Measurements from ENCODE around the gene MYO5A. TPM values are rescaled to one million over a fixed set of nuclear protein-coding genes. Genes with fewer than 3 reads are reported as not detected.
A peak's percentile ranks its signal among the peaks of the same experiment; 100 is the strongest.

The MYO5A gene
- total and polyA plus RNA-seq, 4 donors, result 47.8 to 119 (median 88.4) TPM

GRCh38 chr15:52359722-52360121 lies 169.0 kb downstream of the MYO5A start:
- no peak for DNase-seq (ENCODE audit: low read depth in 4 of 6, low spot score in 6 of 6)
- H3K27me3 ChIP-seq (ENCODE audit: control insufficient read depth, insufficient read depth, low read length), result no peaks in the 10 kb centered on the region
- H3K36me3 ChIP-seq (ENCODE audit: control insufficient read depth, insufficient read depth, low read length), result peaks cover 10% of the 10 kb centered on the region
- 80% methylated on average over 1 of the region's 1 CpG for WGBS (ENCODE audit: insufficient coverage)
- H3K9me3 ChIP-seq (ENCODE audit: control insufficient read depth, insufficient read depth, low read length), result no peaks in the 10 kb centered on the region
- no peak overlapping the region for H3K4me3 ChIP-seq (ENCODE audit: low read depth, low read length)
- H3K4me1 ChIP-seq (ENCODE audit: control insufficient read depth, insufficient read depth, low read length), result no peaks in the 10 kb centered on the region
- no peak overlapping the region for H3K27ac ChIP-seq (ENCODE audit: low read depth, low read length)

- Histone ChIP-seq H3K4me1 (ENCODE audit: control insufficient read depth, insufficient read depth, low read length) (no peaks in the 10 kb centered on the region), H3K27ac (ENCODE audit: low read depth, low read length) (no peak overlapping the region), H3K27me3 (ENCODE audit: control insufficient read depth, insufficient read depth, low read length) (no peaks in the 10 kb centered on the region), H3K4me3 (ENCODE audit: low read depth, low read length) (no peak overlapping the region), H3K9me3 (ENCODE audit: control insufficient read depth, insufficient read depth, low read length) (no peaks in the 10 kb centered on the region), H3K36me3 (ENCODE audit: control insufficient read depth, insufficient read depth, low read length) (peaks cover 8% of the 10 kb centered on the region)
- 100% methylated on average over 4 of the region's 5 CpGs for WGBS (ENCODE audit: insufficient coverage)
- DNase-seq (ENCODE audit: low read depth in 4 of 6, low spot score in 6 of 6), result no peak
Measured at GRCh38 chr15:52357949-52358348, 170.7 kb downstream of the MYO5A start.

GRCh38 chr15:52352086-52352485 lies 176.6 kb downstream of the MYO5A start:
- H3K27ac ChIP-seq (ENCODE audit: low read depth, low read length), result no peak overlapping the region
- H3K36me3 ChIP-seq (ENCODE audit: control insufficient read depth, insufficient read depth, low read length), result peaks cover 15% of the 10 kb centered on the region
- no peak overlapping the region for H3K4me3 ChIP-seq (ENCODE audit: low read depth, low read length)
- H3K4me1 ChIP-seq (ENCODE audit: control insufficient read depth, insufficient read depth, low read length), result no peaks in the 10 kb centered on the region
- WGBS (ENCODE audit: insufficient coverage), result 100% methylated on average over 1 of the region's 1 CpG
- no peak for DNase-seq (ENCODE audit: low read depth in 4 of 6, low spot score in 6 of 6)
- no peaks in the 10 kb centered on the region for H3K27me3 ChIP-seq (ENCODE audit: control insufficient read depth, insufficient read depth, low read length)
- no peaks in the 10 kb centered on the region for H3K9me3 ChIP-seq (ENCODE audit: control insufficient read depth, insufficient read depth, low read length)

- no peak for DNase-seq (ENCODE audit: low read depth in 4 of 6, low spot score in 6 of 6)
- 97% methylated on average over 9 of the region's 9 CpGs for WGBS (ENCODE audit: insufficient coverage)
- H3K27me3 ChIP-seq (ENCODE audit: control insufficient read depth, insufficient read depth, low read length), result no peaks in the 10 kb centered on the region
- no peaks in the 10 kb centered on the region for H3K4me1 ChIP-seq (ENCODE audit: control insufficient read depth, insufficient read depth, low read length)
- H3K4me3 ChIP-seq (ENCODE audit: low read depth, low read length), result no peak overlapping the region
- H3K36me3 ChIP-seq (ENCODE audit: control insufficient read depth, insufficient read depth, low read length), result peaks cover 15% of the 10 kb centered on the region
- no peak overlapping the region for H3K27ac ChIP-seq (ENCODE audit: low read depth, low read length)
- no peaks in the 10 kb centered on the region for H3K9me3 ChIP-seq (ENCODE audit: control insufficient read depth, insufficient read depth, low read length)
Measured at GRCh38 chr15:52351206-52351908, 177.3 kb downstream of the MYO5A start.

- no peak for DNase-seq (ENCODE audit: low read depth in 4 of 6, low spot score in 6 of 6)
- H3K27ac ChIP-seq (ENCODE audit: low read depth, low read length), result no peak overlapping the region
- 70% methylated on average over 2 of the region's 2 CpGs for WGBS (ENCODE audit: insufficient coverage)
- no peaks in the 10 kb centered on the region for H3K4me1 ChIP-seq (ENCODE audit: control insufficient read depth, insufficient read depth, low read length)
- peaks cover 15% of the 10 kb centered on the region for H3K36me3 ChIP-seq (ENCODE audit: control insufficient read depth, insufficient read depth, low read length)
- no peak overlapping the region for H3K4me3 ChIP-seq (ENCODE audit: low read depth, low read length)
- no peaks in the 10 kb centered on the region for H3K27me3 ChIP-seq (ENCODE audit: control insufficient read depth, insufficient read depth, low read length)
- no peaks in the 10 kb centered on the region for H3K9me3 ChIP-seq (ENCODE audit: control insufficient read depth, insufficient read depth, low read length)
Measured at GRCh38 chr15:52350423-52350822, 178.3 kb downstream of the MYO5A start.

- no peaks in the 10 kb centered on the region for H3K4me1 ChIP-seq (ENCODE audit: control insufficient read depth, insufficient read depth, low read length)
- 86% methylated on average over 4 of the region's 6 CpGs for WGBS (ENCODE audit: insufficient coverage)
- no peaks in the 10 kb centered on the region for H3K9me3 ChIP-seq (ENCODE audit: control insufficient read depth, insufficient read depth, low read length)
- no peak overlapping the region for H3K27ac ChIP-seq (ENCODE audit: low read depth, low read length)
- no peaks in the 10 kb centered on the region for H3K27me3 ChIP-seq (ENCODE audit: control insufficient read depth, insufficient read depth, low read length)
- DNase-seq (ENCODE audit: low read depth in 4 of 6, low spot score in 6 of 6), result no peak
- peaks cover 18% of the 10 kb centered on the region for H3K36me3 ChIP-seq (ENCODE audit: control insufficient read depth, insufficient read depth, low read length)
- H3K4me3 ChIP-seq (ENCODE audit: low read depth, low read length), result no peak overlapping the region
Measured at GRCh38 chr15:52349052-52349700, 179.5 kb downstream of the MYO5A start.

GRCh38 chr15:52348056-52348745 lies 180.5 kb downstream of the MYO5A start:
- H3K36me3 ChIP-seq (ENCODE audit: control insufficient read depth, insufficient read depth, low read length), result peaks cover 14% of the 10 kb centered on the region
- no peak overlapping the region for H3K4me3 ChIP-seq (ENCODE audit: low read depth, low read length)
- 100% methylated on average over 2 of the region's 5 CpGs for WGBS (ENCODE audit: insufficient coverage)
- H3K4me1 ChIP-seq (ENCODE audit: control insufficient read depth, insufficient read depth, low read length), result no peaks in the 10 kb centered on the region
- no peak overlapping the region for H3K27ac ChIP-seq (ENCODE audit: low read depth, low read length)
- no peaks in the 10 kb centered on the region for H3K27me3 ChIP-seq (ENCODE audit: control insufficient read depth, insufficient read depth, low read length)
- no peaks in the 10 kb centered on the region for H3K9me3 ChIP-seq (ENCODE audit: control insufficient read depth, insufficient read depth, low read length)
- DNase-seq (ENCODE audit: low read depth in 4 of 6, low spot score in 6 of 6), result no peak

- H3K9me3 ChIP-seq (ENCODE audit: control insufficient read depth, insufficient read depth, low read length), result no peaks in the 10 kb centered on the region
- H3K27me3 ChIP-seq (ENCODE audit: control insufficient read depth, insufficient read depth, low read length), result no peaks in the 10 kb centered on the region
- no CpG with 5 or more reads among the region's 1 CpG for WGBS (ENCODE audit: insufficient coverage)
- H3K27ac ChIP-seq (ENCODE audit: low read depth, low read length), result no peak overlapping the region
- no peak overlapping the region for H3K4me3 ChIP-seq (ENCODE audit: low read depth, low read length)
- no peaks in the 10 kb centered on the region for H3K4me1 ChIP-seq (ENCODE audit: control insufficient read depth, insufficient read depth, low read length)
- H3K36me3 ChIP-seq (ENCODE audit: control insufficient read depth, insufficient read depth, low read length), result peaks cover 13% of the 10 kb centered on the region
- peak in 1 of 6 donors; percentile 11 for DNase-seq (ENCODE audit: low read depth in 4 of 6, low spot score in 6 of 6)
Measured at GRCh38 chr15:52344592-52344991, 184.1 kb downstream of the MYO5A start.

- Histone ChIP-seq H3K9me3 (ENCODE audit: control insufficient read depth, insufficient read depth, low read length) (no peaks in the 10 kb centered on the region), H3K27ac (ENCODE audit: low read depth, low read length) (no peak overlapping the region), H3K4me3 (ENCODE audit: low read depth, low read length) (no peak overlapping the region), H3K36me3 (ENCODE audit: control insufficient read depth, insufficient read depth, low read length) (peaks cover 13% of the 10 kb centered on the region), H3K27me3 (ENCODE audit: control insufficient read depth, insufficient read depth, low read length) (no peaks in the 10 kb centered on the region), H3K4me1 (ENCODE audit: control insufficient read depth, insufficient read depth, low read length) (no peaks in the 10 kb centered on the region)
- DNase-seq (ENCODE audit: low read depth in 4 of 6, low spot score in 6 of 6), result no peak
- WGBS (ENCODE audit: insufficient coverage), result 82% methylated on average over 1 of the region's 3 CpGs
Measured at GRCh38 chr15:52343831-52344230, 184.8 kb downstream of the MYO5A start.
